Mesenchymal stem cell (in vitro differentiated cells and primary cell): ENCODE data around the gene FRMD4A.
A peak's percentile ranks its signal among the peaks of the same experiment; 100 is the strongest.

Source experiments
- DNase-seq: peaks from one replicate; pipeline ENCODE4 v3.0.0-alpha.2; 2013
- H2AFZ ChIP-seq: one replicate; pipeline ENCODE4 v1.6.1; 2013; ENCODE audit warnings: low read depth, mild to moderate bottlenecking, control low read depth, inconsistent platforms, low read length, moderate library complexity
- H2AK5ac ChIP-seq: 2 replicates; pipeline ENCODE4 v1.6.1; 2013; ENCODE audit warnings: low read length, moderate library complexity, mild to moderate bottlenecking, inconsistent platforms; ENCODE audit not compliant: severe bottlenecking
- H2BK120ac ChIP-seq: one replicate; pipeline ENCODE4 v1.6.1; 2013; ENCODE audit warnings: low read depth, mild to moderate bottlenecking, inconsistent platforms, low read length, moderate library complexity
- H2BK12ac ChIP-seq, 2 experiments: one replicate each; pipeline ENCODE4 v1.6.1; 2013; ENCODE audit warnings: inconsistent platforms in 2 of 2, low read length in 2 of 2, mild to moderate bottlenecking in 2 of 2, moderate library complexity in 2 of 2, control low read depth in 1 of 2
- H2BK15ac ChIP-seq: one replicate; pipeline ENCODE4 v1.6.1; 2013; ENCODE audit warnings: mild to moderate bottlenecking, low read depth, inconsistent platforms; ENCODE audit not compliant: poor library complexity, severe bottlenecking
- H2BK5ac ChIP-seq: 2 replicates; pipeline ENCODE4 v1.6.1; 2013; ENCODE audit warnings: low read depth, mild to moderate bottlenecking, low read length, control low read depth, inconsistent platforms; ENCODE audit not compliant: poor library complexity, severe bottlenecking
- H3K14ac ChIP-seq, 2 experiments: one replicate each; pipeline ENCODE4 v1.6.1; 2013; ENCODE audit warnings: inconsistent platforms in 2 of 2, low read length in 2 of 2, control low read depth in 1 of 2, mild to moderate bottlenecking in 1 of 2, moderate library complexity in 1 of 2
- H3K18ac ChIP-seq, 2 experiments: one replicate each; pipeline ENCODE4 v1.6.1; 2013; ENCODE audit warnings: inconsistent platforms in 2 of 2, low read length in 2 of 2, control low read depth in 1 of 2, low read depth in 1 of 2, mild to moderate bottlenecking in 1 of 2
- H3K23ac ChIP-seq, 2 experiments: one replicate each; pipeline ENCODE4 v1.6.1; 2013; ENCODE audit warnings: inconsistent platforms in 2 of 2, low read length in 2 of 2, mild to moderate bottlenecking in 2 of 2, moderate library complexity in 2 of 2, control low read depth in 1 of 2
- H3K27ac ChIP-seq: 2 replicates; pipeline ENCODE4 v1.5.1; 2013; ENCODE audit warnings: mild to moderate bottlenecking, moderate library complexity, low read length, control low read depth, inconsistent platforms; ENCODE audit not compliant: poor library complexity, severe bottlenecking
- H3K27me3 ChIP-seq, 2 experiments: 2 replicates each; pipeline versions ENCODE4 v1.6.1 to v1.7.0; 2013; ENCODE audit warnings: low read length in 2 of 2, mild to moderate bottlenecking in 2 of 2, moderate library complexity in 2 of 2, control low read depth in 1 of 2, inconsistent platforms in 1 of 2; ENCODE audit not compliant: control insufficient read depth in 1 of 2, insufficient read depth in 1 of 2
- H3K36me3 ChIP-seq, 2 experiments: 2 replicates each; pipeline versions ENCODE4 v1.6.1 to v1.7.0; 2013; ENCODE audit warnings: low read length in 2 of 2, control low read depth in 1 of 2, inconsistent platforms in 1 of 2, low read depth in 1 of 2, mild to moderate bottlenecking in 1 of 2; ENCODE audit not compliant: insufficient read depth in 2 of 2, control insufficient read depth in 1 of 2
- H3K4ac ChIP-seq, 2 experiments: one replicate each; pipeline ENCODE4 v1.6.1; 2013; ENCODE audit warnings: inconsistent platforms in 2 of 2, low read length in 2 of 2, mild to moderate bottlenecking in 2 of 2, moderate library complexity in 2 of 2, control low read depth in 1 of 2, low read depth in 1 of 2
- H3K4me1 ChIP-seq: 2 replicates; pipeline ENCODE4 v1.6.1; 2013; ENCODE audit warnings: low read depth, low read length, control low read depth; ENCODE audit not compliant: control insufficient read depth, insufficient read depth
- H3K4me2 ChIP-seq: 2 replicates; pipeline ENCODE4 v1.6.1; 2013; ENCODE audit warnings: low read length, mild to moderate bottlenecking, inconsistent platforms; ENCODE audit not compliant: poor library complexity, severe bottlenecking
- H3K4me3 ChIP-seq, 2 experiments: 2 replicates each; pipeline versions ENCODE4 v1.5.1 to v1.7.0; 2013; ENCODE audit warnings: low read length in 2 of 2, mild to moderate bottlenecking in 2 of 2, control low read depth in 1 of 2, low read depth in 1 of 2; ENCODE audit not compliant: insufficient read depth in 1 of 2
- H3K79me1 ChIP-seq: replicated peaks from 2 replicates; pipeline ENCODE4 v1.6.1; 2013; ENCODE audit warnings: mild to moderate bottlenecking, control low read depth, low read length, inconsistent platforms; ENCODE audit not compliant: poor library complexity, severe bottlenecking
- H3K9ac ChIP-seq: 2 replicates; pipeline ENCODE4 v1.7.0; 2013; ENCODE audit warnings: mild to moderate bottlenecking, low read length, moderate library complexity
- H3K9me3 ChIP-seq: 2 replicates; pipeline ENCODE4 v1.7.0; 2013; ENCODE audit warnings: mild to moderate bottlenecking, low read length; ENCODE audit not compliant: control insufficient read depth
- H4K8ac ChIP-seq: one replicate; pipeline ENCODE4 v1.6.1; 2013; ENCODE audit warnings: inconsistent platforms, mild to moderate bottlenecking, low read length, moderate library complexity
- H4K91ac ChIP-seq: one replicate; pipeline ENCODE4 v1.6.1; 2013; ENCODE audit warnings: mild to moderate bottlenecking, low read length, inconsistent platforms
- WGBS: methylation state at CpG from one replicate; pipeline ENCODE4 v1.1.7; 2013; ENCODE audit warnings: mixed read lengths; 5-methylcytosine and 5-hydroxymethylcytosine counted together

The FRMD4A gene

DNA sequence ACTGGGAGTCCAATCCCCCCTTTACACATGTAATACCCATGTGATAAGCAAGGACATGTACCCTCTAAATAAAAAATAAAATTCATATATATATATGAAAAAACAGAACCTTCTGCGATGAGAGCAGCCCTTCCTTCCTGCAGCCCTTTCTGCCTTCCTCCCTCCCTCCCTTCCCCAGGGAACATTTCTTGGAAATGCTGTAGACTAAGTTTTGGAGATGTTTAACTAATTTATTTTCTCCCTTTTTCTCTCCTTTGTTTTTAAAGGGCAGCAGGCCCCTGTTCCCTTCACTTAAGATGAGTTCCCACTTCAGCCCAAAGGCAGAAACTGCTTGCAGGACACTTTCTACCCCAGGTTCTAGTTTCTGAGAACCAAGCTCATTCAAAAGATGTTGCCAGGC is 179.2 kb downstream of the FRMD4A start:
- H3K14ac ChIP-seq, result no peak overlapping the region
- no peak overlapping the region for H2AFZ ChIP-seq
- no peak overlapping the region for H2AK5ac ChIP-seq
- no peak overlapping the region for H3K18ac ChIP-seq
- no peak overlapping the region for H4K91ac ChIP-seq
- DNase-seq, result no peak
- H3K23ac ChIP-seq, result no peak overlapping the region
- H3K4ac ChIP-seq, result no peak overlapping the region
- H3K36me3 ChIP-seq, result no peaks in the 10 kb centered on the region
- H2BK5ac ChIP-seq, result no peak overlapping the region
- H3K9ac ChIP-seq, result no peak overlapping the region
- no peak overlapping the region for H3K4me3 ChIP-seq
- WGBS, result no CpG with 5 or more reads among the region's 1 CpG
- H3K27me3 ChIP-seq, result peaks cover 0 to 34% of the 10 kb centered on the region in 2 experiments
- no peak overlapping the region for H3K27ac ChIP-seq
- H2BK120ac ChIP-seq, result no peak overlapping the region
- no peak overlapping the region for H3K4me2 ChIP-seq
- peaks cover under 1% of the 10 kb centered on the region for H3K4me1 ChIP-seq
- H2BK12ac ChIP-seq, result no peak overlapping the region
- H4K8ac ChIP-seq, result no peak overlapping the region
- no peaks in the 10 kb centered on the region for H3K79me1 ChIP-seq
- H3K9me3 ChIP-seq, result peaks cover 3% of the 10 kb centered on the region
- no peak overlapping the region for H2BK15ac ChIP-seq

DNA sequence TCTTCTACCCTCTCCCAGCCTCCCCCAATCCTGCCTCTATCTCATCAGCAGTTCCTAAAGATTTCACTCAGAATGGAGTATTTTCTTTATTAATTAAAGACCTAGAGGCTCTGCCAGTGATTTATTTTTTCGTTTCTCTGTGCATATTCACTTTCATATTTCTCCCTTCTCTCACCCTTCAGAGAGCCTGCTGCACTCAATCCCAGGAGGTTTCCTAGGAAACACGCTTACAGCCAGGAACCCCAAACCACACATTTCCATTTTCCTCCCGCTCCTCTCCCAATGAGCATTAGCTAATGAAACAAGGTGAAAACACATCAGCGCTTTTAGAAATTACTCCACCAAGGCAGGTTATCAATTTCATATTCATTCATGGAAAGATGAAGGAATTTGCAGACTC is 180.2 kb downstream of the FRMD4A start:
- Histone ChIP-seq H2BK5ac (no peak overlapping the region), H3K9ac (no peak overlapping the region), H3K18ac (no peak overlapping the region), H2AK5ac (no peak overlapping the region), H2BK15ac (no peak overlapping the region), H3K4ac (no peak overlapping the region), H3K36me3 (no peaks in the 10 kb centered on the region), H3K4me1 (peaks cover 2% of the 10 kb centered on the region), H3K27me3 (peaks cover 0 to 36% of the 10 kb centered on the region in 2 experiments), H2BK12ac (no peak overlapping the region), H3K23ac (no peak overlapping the region), H3K4me2 (no peak overlapping the region), H4K8ac (no peak overlapping the region), H3K9me3 (peaks cover 1% of the 10 kb centered on the region), H2AFZ (no peak overlapping the region), H3K14ac (no peak overlapping the region), H3K79me1 (no peaks in the 10 kb centered on the region), H4K91ac (no peak overlapping the region), H3K4me3 (no peak overlapping the region), H2BK120ac (no peak overlapping the region), H3K27ac (no peak overlapping the region)
- no peak for DNase-seq
- WGBS, result 74% methylated on average over 4 of the region's 4 CpGs

DNA sequence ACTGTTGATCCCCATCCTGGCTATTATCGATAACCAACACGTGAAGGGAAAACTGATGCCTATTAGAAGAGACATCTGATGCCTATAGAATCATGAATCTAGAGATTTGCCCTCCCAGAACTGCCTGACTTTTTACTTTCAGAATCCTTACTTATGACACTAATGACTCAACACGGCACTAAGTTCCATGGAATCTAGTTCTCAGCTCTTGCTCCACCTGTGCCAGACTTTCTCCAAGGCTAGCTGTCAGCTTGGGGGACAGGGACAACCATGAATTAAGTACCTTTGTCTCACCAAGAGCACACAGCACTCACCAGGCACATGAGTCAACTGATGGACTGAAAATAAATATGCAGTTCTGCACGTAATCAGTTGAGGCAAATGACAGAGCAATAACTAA is 184.2 kb downstream of the FRMD4A start:
- no peak overlapping the region for H2BK15ac ChIP-seq
- H3K36me3 ChIP-seq, result no peaks in the 10 kb centered on the region
- no peak overlapping the region for H3K4me2 ChIP-seq
- H3K9ac ChIP-seq, result no peak overlapping the region
- no peak overlapping the region for H2BK12ac ChIP-seq
- no peak overlapping the region for H3K14ac ChIP-seq
- no peaks in the 10 kb centered on the region for H3K79me1 ChIP-seq
- H3K27ac ChIP-seq, result no peak overlapping the region
- H3K18ac ChIP-seq, result no peak overlapping the region
- H3K9me3 ChIP-seq, result no peaks in the 10 kb centered on the region
- H2AK5ac ChIP-seq, result no peak overlapping the region
- peak; percentile 61 for DNase-seq
- no peak overlapping the region for H2BK120ac ChIP-seq
- no peak overlapping the region for H2AFZ ChIP-seq
- H3K27me3 ChIP-seq, result peaks cover 13 to 48% of the 10 kb centered on the region in 2 experiments
- H4K91ac ChIP-seq, result no peak overlapping the region
- H3K23ac ChIP-seq, result no peak overlapping the region
- peaks cover 2% of the 10 kb centered on the region for H3K4me1 ChIP-seq
- H4K8ac ChIP-seq, result no peak overlapping the region
- H3K4ac ChIP-seq, result no peak overlapping the region
- no peak overlapping the region for H3K4me3 ChIP-seq
- WGBS, result 55% methylated on average over 3 of the region's 4 CpGs
- H2BK5ac ChIP-seq, result no peak overlapping the region

GRCh38 chr10:14146025-14146424 is 184.7 kb downstream of the FRMD4A start:
- no peak overlapping the region for H2BK5ac ChIP-seq
- H4K91ac ChIP-seq, result no peak overlapping the region
- 39% methylated on average over 3 of the region's 3 CpGs for WGBS
- H4K8ac ChIP-seq, result no peak overlapping the region
- H2BK120ac ChIP-seq, result no peak overlapping the region
- H3K14ac ChIP-seq, result no peak overlapping the region
- no peak overlapping the region for H2AFZ ChIP-seq
- peaks cover 16 to 48% of the 10 kb centered on the region in 2 experiments for H3K27me3 ChIP-seq
- H3K4me2 ChIP-seq, result no peak overlapping the region
- H3K9ac ChIP-seq, result no peak overlapping the region
- no peaks in the 10 kb centered on the region for H3K36me3 ChIP-seq
- no peaks in the 10 kb centered on the region for H3K9me3 ChIP-seq
- no peak overlapping the region for H3K23ac ChIP-seq
- no peak overlapping the region for H3K27ac ChIP-seq
- H3K79me1 ChIP-seq, result no peaks in the 10 kb centered on the region
- H2AK5ac ChIP-seq, result no peak overlapping the region
- no peak overlapping the region for H2BK12ac ChIP-seq
- no peak overlapping the region for H3K4me3 ChIP-seq
- H3K4ac ChIP-seq, result no peak overlapping the region
- no peak overlapping the region for H3K18ac ChIP-seq
- H2BK15ac ChIP-seq, result no peak overlapping the region
- DNase-seq, result peak; percentile 86
- peaks cover 2% of the 10 kb centered on the region for H3K4me1 ChIP-seq
